IPS DF 6.9 (cell line): ENCODE results near the gene MAPK12.

Experiments
- DNase-seq: peaks from one replicate; pipeline ENCODE4 v3.0.0-alpha.2; 2013; ENCODE audit warnings: low read depth, low spot score
- H3K27ac ChIP-seq: one replicate; pipeline ENCODE4 v1.5.1; 2013; ENCODE audit warnings: low read length, control low read depth
- H3K27me3 ChIP-seq: 2 replicates; pipeline ENCODE4 v1.6.1; 2013; ENCODE audit warnings: mild to moderate bottlenecking, low read length; ENCODE audit not compliant: control insufficient read depth, insufficient read depth
- H3K36me3 ChIP-seq: 2 replicates; pipeline ENCODE4 v1.6.1; 2013; ENCODE audit warnings: low read length; ENCODE audit not compliant: control insufficient read depth, insufficient read depth
- H3K4me1 ChIP-seq: 2 replicates; pipeline ENCODE4 v1.6.1; 2013; ENCODE audit warnings: low read length; ENCODE audit not compliant: control insufficient read depth, insufficient read depth
- H3K4me3 ChIP-seq: 2 replicates; pipeline ENCODE4 v1.5.1; 2013; ENCODE audit warnings: mild to moderate bottlenecking, low read length
- H3K9me3 ChIP-seq: 2 replicates; pipeline ENCODE4 v1.6.1; 2013; ENCODE audit warnings: low read length, inconsistent platforms; ENCODE audit not compliant: control insufficient read depth, insufficient read depth
- WGBS: extraction: QIAGEN DNeasy Blood & Tissue Kit; methylation state at CpG from one replicate; pipeline ENCODE4 v1.1.7; 2013; ENCODE audit warnings: mixed read lengths, missing lambda C conversion rate; ENCODE audit not compliant: insufficient read length, insufficient coverage; 5-methylcytosine and 5-hydroxymethylcytosine counted together

Gene MAPK12

DNA sequence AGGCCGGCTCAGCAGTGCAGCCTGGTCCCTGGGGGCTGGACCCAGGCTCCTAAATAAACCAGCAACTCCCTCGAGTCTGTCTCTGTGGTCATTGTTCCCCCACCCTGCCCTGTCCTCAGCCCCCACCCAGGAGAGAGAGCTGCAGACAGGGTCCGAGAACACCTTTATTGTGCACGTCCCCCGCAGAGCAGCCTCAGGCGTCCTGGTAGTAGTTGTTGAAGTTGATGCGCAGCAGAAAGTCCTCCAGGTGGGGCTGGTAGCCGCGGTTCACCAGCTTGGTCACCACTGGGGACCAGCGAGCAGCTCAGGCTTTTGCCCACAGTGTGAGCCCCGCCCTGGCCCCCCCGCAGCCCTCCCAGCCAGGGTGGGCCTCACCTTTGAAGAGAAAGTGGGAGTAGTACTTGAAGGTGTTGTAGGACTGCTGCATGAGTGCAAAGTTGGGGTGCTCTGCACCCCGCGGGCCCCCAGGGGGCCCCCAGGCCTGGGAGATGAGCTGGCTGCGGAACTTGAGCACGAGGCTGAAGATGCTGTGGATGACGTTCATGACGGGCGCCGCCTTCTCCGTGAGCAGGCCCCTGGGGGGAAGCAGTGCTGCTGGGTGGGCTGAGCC is 43.8 kb downstream of the MAPK12 start:
- Histone ChIP-seq H3K4me3 (no peak overlapping the region), H3K36me3 (peaks cover 34% of the 10 kb centered on the region), H3K9me3 (no peaks in the 10 kb centered on the region), H3K27me3 (no peaks in the 10 kb centered on the region), H3K27ac (no peak overlapping the region), H3K4me1 (peaks cover 1% of the 10 kb centered on the region; the same call in 1 of the 2 replicates)
- no CpG with 5 or more reads among the region's 21 CpGs for WGBS
- DNase-seq = no peak

GRCh38 chr22:50216684-50217520 is 44.6 kb downstream of the MAPK12 start:
- Histone ChIP-seq H3K4me3 (no peak overlapping the region), H3K4me1 (peaks cover 1% of the 10 kb centered on the region; the same call in 1 of the 2 replicates), H3K9me3 (no peaks in the 10 kb centered on the region), H3K27me3 (no peaks in the 10 kb centered on the region), H3K36me3 (peaks cover 37% of the 10 kb centered on the region), H3K27ac (no peak overlapping the region)
- no peak for DNase-seq
- WGBS = no CpG with 5 or more reads among the region's 57 CpGs

- no peak overlapping the region for H3K27ac ChIP-seq
- WGBS = no CpG with 5 or more reads among the region's 15 CpGs
- H3K27me3 ChIP-seq = no peaks in the 10 kb centered on the region
- DNase-seq = no peak
- H3K4me1 ChIP-seq = peaks cover 1% of the 10 kb centered on the region; the same call in 1 of the 2 replicates
- H3K4me3 ChIP-seq = no peak overlapping the region
- H3K36me3 ChIP-seq = peaks cover 33% of the 10 kb centered on the region
- no peaks in the 10 kb centered on the region for H3K9me3 ChIP-seq
Observed at GRCh38 chr22:50216055-50216683, 45.3 kb downstream of the MAPK12 start.

DNA sequence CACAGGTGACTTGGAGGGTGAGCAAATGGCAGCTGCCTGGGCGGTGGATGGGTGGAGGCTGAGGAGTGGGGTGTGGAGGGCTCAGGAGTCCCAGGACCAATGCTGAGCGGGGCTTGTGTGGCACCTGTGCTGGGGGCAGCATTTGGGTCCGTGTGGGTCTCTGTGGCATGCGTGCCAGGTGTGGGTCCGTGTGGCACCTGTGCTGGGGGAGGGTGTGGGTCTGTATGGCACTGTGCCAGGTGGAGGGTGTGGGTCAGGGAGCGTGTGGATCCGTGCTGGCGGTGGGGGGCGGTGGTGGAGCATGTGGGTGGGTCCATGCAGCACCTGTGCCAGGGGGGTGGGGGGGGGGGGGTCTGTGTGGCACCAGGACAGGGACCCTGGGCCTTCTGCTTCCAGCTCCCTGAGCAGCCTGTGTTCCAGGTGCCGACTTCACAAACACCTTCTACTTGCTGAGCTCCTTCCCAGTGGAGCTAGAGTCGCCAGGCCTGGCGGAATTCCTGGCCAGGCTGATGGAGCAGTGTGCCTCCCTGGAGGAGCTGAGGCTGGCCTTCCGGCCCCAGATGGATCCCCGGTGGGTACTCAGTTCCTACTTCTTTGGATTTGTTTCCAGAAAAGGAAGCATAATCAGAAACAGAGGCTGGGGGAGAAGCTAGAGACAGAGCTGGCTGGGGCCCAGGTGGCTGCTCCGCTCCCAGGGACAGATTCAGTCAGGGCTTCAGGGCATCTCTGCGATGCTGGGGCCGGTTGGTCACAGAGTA is 46.0 kb downstream of the MAPK12 start:
- no peak overlapping the region for H3K27ac ChIP-seq
- H3K27me3 ChIP-seq = no peaks in the 10 kb centered on the region
- WGBS = no CpG with 5 or more reads among the region's 17 CpGs
- DNase-seq = no peak
- no peak overlapping the region for H3K4me3 ChIP-seq
- no peaks in the 10 kb centered on the region for H3K9me3 ChIP-seq
- peaks cover 1% of the 10 kb centered on the region; the same call in 1 of the 2 replicates for H3K4me1 ChIP-seq
- H3K36me3 ChIP-seq = peaks cover 31% of the 10 kb centered on the region

DNA sequence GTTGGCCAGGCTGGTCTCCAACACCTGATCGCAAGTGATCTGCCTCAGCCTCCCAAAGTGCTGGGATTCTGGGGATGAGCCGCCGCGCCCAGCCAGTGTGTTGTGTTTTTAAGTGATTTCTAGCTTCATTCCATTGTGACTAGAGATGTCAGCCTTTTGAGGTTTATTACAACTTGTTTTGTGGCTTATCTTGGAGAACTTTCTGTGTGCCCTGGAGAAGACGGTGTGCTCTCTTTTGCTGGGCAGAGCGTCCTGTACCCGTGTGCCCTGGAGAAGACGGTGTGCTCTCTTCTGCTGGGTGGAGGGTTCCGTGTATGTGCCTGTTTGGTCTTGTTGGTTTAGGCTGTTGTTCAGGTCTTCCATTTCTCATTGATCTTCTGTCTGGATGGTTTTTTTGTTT is 48.2 kb downstream of the MAPK12 start:
- H3K27me3 ChIP-seq = no peaks in the 10 kb centered on the region
- WGBS = no CpG with 5 or more reads among the region's 9 CpGs
- no peaks in the 10 kb centered on the region for H3K4me1 ChIP-seq
- no peaks in the 10 kb centered on the region for H3K9me3 ChIP-seq
- H3K4me3 ChIP-seq = no peak overlapping the region
- DNase-seq = no peak
- no peak overlapping the region for H3K27ac ChIP-seq
- H3K36me3 ChIP-seq = peaks cover 31% of the 10 kb centered on the region

GRCh38 chr22:50211147-50211546 is 50.3 kb downstream of the MAPK12 start:
- no peaks in the 10 kb centered on the region for H3K9me3 ChIP-seq
- H3K4me1 ChIP-seq = no peaks in the 10 kb centered on the region
- DNase-seq = no peak
- no peaks in the 10 kb centered on the region for H3K27me3 ChIP-seq
- no peak overlapping the region for H3K4me3 ChIP-seq
- no peak overlapping the region for H3K27ac ChIP-seq
- WGBS = no CpG with 5 or more reads among the region's 14 CpGs
- peaks cover 17% of the 10 kb centered on the region for H3K36me3 ChIP-seq

GRCh38 chr22:50210378-50211139 is 50.9 kb downstream of the MAPK12 start:
- H3K4me3 ChIP-seq = no peak overlapping the region
- WGBS = no CpG with 5 or more reads among the region's 32 CpGs
- peaks cover 17% of the 10 kb centered on the region for H3K36me3 ChIP-seq
- no peak overlapping the region for H3K27ac ChIP-seq
- DNase-seq = no peak
- no peaks in the 10 kb centered on the region for H3K9me3 ChIP-seq
- H3K4me1 ChIP-seq = no peaks in the 10 kb centered on the region; the same call in 1 of the 2 replicates
- no peaks in the 10 kb centered on the region for H3K27me3 ChIP-seq

DNA sequence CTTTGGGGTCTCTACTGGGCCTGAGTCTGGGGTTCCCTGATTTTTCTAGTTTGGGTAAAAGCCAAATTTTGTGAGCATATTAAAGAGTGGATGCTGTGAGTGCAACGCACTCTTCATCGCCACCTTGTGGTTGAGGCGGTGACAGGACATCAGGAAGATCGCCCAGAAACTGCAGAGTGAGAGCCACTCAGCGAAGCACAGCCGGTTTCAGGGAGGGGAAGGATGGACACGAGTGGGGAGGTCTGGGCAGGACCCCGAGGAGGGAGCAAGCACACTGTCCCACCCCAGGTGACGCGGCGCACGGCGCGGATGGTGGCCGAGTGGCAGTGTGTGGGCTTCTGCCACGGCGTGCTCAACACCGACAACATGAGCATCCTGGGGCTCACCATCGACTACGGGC is 51.6 kb downstream of the MAPK12 start:
- Histone ChIP-seq H3K36me3 (peaks cover 17% of the 10 kb centered on the region), H3K27ac (no peak overlapping the region), H3K4me3 (no peak overlapping the region), H3K4me1 (no peaks in the 10 kb centered on the region; the same call in 1 of the 2 replicates), H3K27me3 (no peaks in the 10 kb centered on the region), H3K9me3 (no peaks in the 10 kb centered on the region)
- WGBS = no CpG with 5 or more reads among the region's 20 CpGs
- no peak for DNase-seq

DNA sequence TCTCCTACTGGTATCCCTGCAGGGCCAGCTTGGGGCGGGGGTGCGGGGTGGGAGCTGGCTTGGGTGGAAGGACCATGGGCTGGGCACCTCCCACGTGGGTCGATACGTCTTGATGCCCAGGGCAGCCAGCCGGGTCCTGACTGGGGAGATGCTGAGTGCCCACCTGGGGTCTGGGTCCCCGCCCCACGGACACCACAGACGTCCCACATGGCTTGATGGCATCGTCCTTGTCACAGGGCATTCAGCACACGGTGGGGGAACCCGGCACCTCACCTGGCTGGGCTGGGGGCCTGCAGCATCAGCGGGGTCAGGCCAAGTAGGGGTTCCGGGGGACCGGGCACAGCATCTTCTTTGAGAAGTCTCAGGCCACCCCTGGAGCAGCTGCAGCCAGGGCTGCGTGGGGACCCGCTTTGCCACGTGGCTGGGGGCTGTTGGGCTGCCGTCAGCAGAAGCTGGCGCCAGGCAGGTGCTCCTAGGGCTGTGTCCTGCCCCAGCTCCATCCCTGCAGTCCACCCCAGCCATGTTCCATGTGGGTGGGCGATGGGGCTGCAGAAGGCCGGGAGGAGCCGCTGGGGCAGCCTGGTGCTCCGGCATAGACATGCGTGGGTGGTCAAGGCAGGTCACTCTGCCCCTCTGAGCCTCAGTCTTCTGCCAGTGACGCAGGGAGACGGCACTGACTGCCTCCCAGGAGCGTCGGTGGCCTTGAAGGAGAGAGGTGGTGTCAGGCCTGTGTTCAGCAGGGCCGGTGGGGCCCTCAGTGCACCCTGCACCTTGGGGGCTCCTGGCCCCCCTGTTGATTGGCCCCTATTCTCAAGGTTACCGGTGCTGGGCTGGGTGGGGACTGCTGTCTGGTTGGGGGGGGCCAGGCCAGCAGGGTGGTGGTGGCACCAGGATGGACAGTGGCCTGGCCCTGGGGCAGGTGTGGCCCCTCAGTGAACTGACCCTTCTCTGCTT is 52.3 kb downstream of the MAPK12 start:
- Histone ChIP-seq H3K4me3 (no peak overlapping the region), H3K27me3 (no peaks in the 10 kb centered on the region), H3K27ac (no peak overlapping the region), H3K4me1 (no peaks in the 10 kb centered on the region; the same call in 1 of the 2 replicates), H3K36me3 (peaks cover 17% of the 10 kb centered on the region), H3K9me3 (no peaks in the 10 kb centered on the region)
- DNase-seq = no peak
- no CpG with 5 or more reads among the region's 31 CpGs for WGBS
